HepG2 (cell line): ENCODE data around the gene NLRP5.

Experiments
- SNAPC2 ChIP-seq: sonication (generic); formaldehyde crosslinking; IDR thresholded peaks from 2 replicates; pipeline ENCODE4 v1.8.1; 2022; ENCODE audit warnings: mild to moderate bottlenecking, missing genetic modification reagents
- ZNF44 ChIP-seq: sonication (generic); formaldehyde crosslinking; IDR thresholded peaks from 2 replicates; pipeline ENCODE4 v1.5.1; 2020; ENCODE audit warnings: mild to moderate bottlenecking, missing genetic modification reagents

- TF ChIP-seq ZNF44 (no peak), SNAPC2 (CRISPR knock-in tag) (no peak)
Measured at GRCh38 chr19:56084835-56085536, 98.4 kb downstream of the NLRP5 start.
